ENCODE measurements around the gene RBMS1.

GRCh38 chr2:160363961-160364360, 129.6 kb downstream of the RBMS1 start:
- TF ChIP-seq SP1 (IDR thresholded peaks at IDR 0.05) = no peak
- TF ChIP-seq CTCF (IDR thresholded peaks at IDR 0.05; ENCODE audit: low read depth, low read length, missing input control) = no peak
- no peak for TF ChIP-seq JUND (IDR thresholded peaks at IDR 0.05)
- TF ChIP-seq RAD21 (IDR thresholded peaks at IDR 0.05) = no peak
- TF ChIP-seq ATF3 (IDR thresholded peaks at IDR 0.05) = no peak
- TF ChIP-seq EGR1 (IDR thresholded peaks at IDR 0.05; ENCODE audit: low read depth in 2 of 2) = no peak
- TF ChIP-seq REST (IDR thresholded peaks at IDR 0.05) = no peak
- TF ChIP-seq TAF1 (conservative IDR thresholded peaks at IDR 0.05) = no peak
- TF ChIP-seq MAX (IDR thresholded peaks at IDR 0.05) = no peak
- TF ChIP-seq YY1 (IDR thresholded peaks at IDR 0.05) = no peak
- no peak for TF ChIP-seq FOXA1 (IDR thresholded peaks at IDR 0.05)
